CD14-positive monocyte (primary cell): Measurements from ENCODE around the gene DNAAF5. TPM values are rescaled to one million over a fixed set of nuclear protein-coding genes. Genes with fewer than 3 reads are reported as not detected.

Source experiments
- DNase-seq, 3 donors: peaks; one replicate each; pipeline ENCODE4 v3.0.0-alpha.2; 2011 to 2022
- H2AFZ ChIP-seq: 2 replicates; pipeline ENCODE4 v1.6.0; 2012; ENCODE audit warnings: mild to moderate bottlenecking, low read depth, low read length, inconsistent platforms; ENCODE audit not compliant: insufficient read depth, poor library complexity, severe bottlenecking
- H3K27ac ChIP-seq, 2 donors: 1 replicate in 1 of 2; 2 replicates in 1 of 2; pipeline ENCODE4 v1.5.1; 2012 to 2013; ENCODE audit warnings: low read length in 2 of 2, control low read depth in 1 of 2, inconsistent platforms in 1 of 2, low read depth in 1 of 2, mild to moderate bottlenecking in 1 of 2
- H3K27me3 ChIP-seq, 2 donors: one replicate each; pipeline versions ENCODE4 v1.6.0 to v1.6.1; 2011 to 2013; ENCODE audit warnings: low read length in 2 of 2; ENCODE audit not compliant: control insufficient read depth in 2 of 2, insufficient read depth in 2 of 2
- H3K36me3 ChIP-seq, 2 donors: replicated peaks in 1 of 2; 1 replicate in 1 of 2; 2 replicates in 1 of 2; pipeline versions ENCODE4 v1.5.1 to v1.6.1; 2012 to 2013; ENCODE audit warnings: low read length in 2 of 2, control low read depth in 1 of 2, inconsistent platforms in 1 of 2, mild to moderate bottlenecking in 1 of 2; ENCODE audit not compliant: insufficient read depth in 2 of 2, control insufficient read depth in 1 of 2
- H3K4me1 ChIP-seq, 2 donors: 1 replicate in 1 of 2; 2 replicates in 1 of 2; pipeline versions ENCODE4 v1.5.1 to v1.6.1; 2012 to 2013; ENCODE audit warnings: low read length in 2 of 2, control low read depth in 1 of 2, inconsistent platforms in 1 of 2, mild to moderate bottlenecking in 1 of 2, moderate library complexity in 1 of 2; ENCODE audit not compliant: insufficient read depth in 2 of 2, control insufficient read depth in 1 of 2
- H3K4me2 ChIP-seq: replicated peaks from 2 replicates; pipeline ENCODE3; 2012; ENCODE audit warnings: low read length, moderate library complexity, mild to moderate bottlenecking; ENCODE audit not compliant: poor library complexity, severe bottlenecking; ENCODE audit errors: extremely low read depth
- H3K4me3 ChIP-seq, 3 experiments: fragments of 200-600 bp in 1 of 3; sonication (generic) in 1 of 3; replicated peaks in 1 of 3; 1 replicate in 2 of 3; 2 replicates in 1 of 3; pipeline ENCODE4 v1.5.1; 2011 to 2013; ENCODE audit warnings: low read length in 3 of 3, mild to moderate bottlenecking in 3 of 3, control low read depth in 2 of 3, low read depth in 2 of 3, inconsistent platforms in 1 of 3, moderate library complexity in 1 of 3
- H3K79me2 ChIP-seq: 2 replicates; pipeline ENCODE4 v1.6.0; 2012; ENCODE audit warnings: mild to moderate bottlenecking, control low read depth, inconsistent platforms, low read length, moderate library complexity; ENCODE audit not compliant: insufficient read depth
- H3K9ac ChIP-seq: 2 replicates; pipeline ENCODE4 v1.6.0; 2017; ENCODE audit warnings: low read length, mild to moderate bottlenecking; ENCODE audit not compliant: insufficient read depth, poor library complexity, severe bottlenecking
- H3K9me3 ChIP-seq, 2 donors: replicated peaks in 1 of 2; 1 replicate in 1 of 2; 2 replicates in 1 of 2; pipeline versions ENCODE4 v1.5.1 to v1.6.1; 2012 to 2013; ENCODE audit warnings: low read length in 2 of 2, control low read depth in 1 of 2; ENCODE audit not compliant: control insufficient read depth in 1 of 2, insufficient read depth in 1 of 2
- H4K20me1 ChIP-seq: 2 replicates; pipeline ENCODE4 v1.6.0; 2012; ENCODE audit warnings: mild to moderate bottlenecking, low read length, control low read depth, moderate library complexity; ENCODE audit not compliant: insufficient read depth
- H3K27ac Mint-ChIP-seq, 7 donors: one replicate each; pipeline ENCODE4 v1.8.0; 2020; ENCODE audit warnings: mild to moderate bottlenecking in 7 of 7, mixed read lengths in 7 of 7, moderate library complexity in 6 of 7, inconsistent platforms in 2 of 7
- H3K27me3 Mint-ChIP-seq, 3 donors: one replicate each; pipeline ENCODE4 v1.8.0; 2021 to 2022; ENCODE audit warnings: low read depth in 3 of 3, mild to moderate bottlenecking in 3 of 3, mixed read lengths in 3 of 3, moderate library complexity in 3 of 3, inconsistent platforms in 1 of 3
- H3K36me3 Mint-ChIP-seq, 2 donors: one replicate each; pipeline ENCODE4 v1.8.0; 2020; ENCODE audit warnings: mixed read lengths in 2 of 2, inconsistent platforms in 1 of 2, mild to moderate bottlenecking in 1 of 2
- H3K4me1 Mint-ChIP-seq: one replicate; pipeline ENCODE4 v1.8.0; 2020; ENCODE audit warnings: mild to moderate bottlenecking, mixed read lengths
- H3K4me3 Mint-ChIP-seq, 2 donors: one replicate each; pipeline ENCODE4 v1.8.0; 2020; ENCODE audit warnings: mild to moderate bottlenecking in 2 of 2, mixed read lengths in 2 of 2, moderate library complexity in 1 of 2
- H3K9me3 Mint-ChIP-seq, 7 donors: one replicate each; pipeline ENCODE4 v1.8.0; 2020 to 2022; ENCODE audit warnings: mixed read lengths in 7 of 7, mild to moderate bottlenecking in 6 of 7, moderate library complexity in 6 of 7, inconsistent platforms in 2 of 7
- WGBS: methylation state at CpG from one replicate; pipeline ENCODE4 v1.1.5; 2013; ENCODE audit warnings: missing lambda C conversion rate; ENCODE audit not compliant: insufficient coverage; 5-methylcytosine and 5-hydroxymethylcytosine counted together
- intact Hi-C, 2 donors: fragments of 100-400 bp; cut with micrococcal nuclease; formaldehyde crosslinking; loops; one replicate each; pipeline versions ENCODE4 v1.15.0 to v1.15.1; 2023
- polyA plus RNA-seq, 3 donors: library from polyadenylated mRNA; depleted of rRNA in 1 of 3; unstranded in 2 of 3; stranded (reverse) in 1 of 3; fragments of 300-500 nt in 2 of 3; fragments of >200 nt in 1 of 3; fragmentation: Illumina TruSeq in 2 of 3; gene quantifications; 1 replicate in 2 of 3; 2 replicates in 1 of 3; pipeline ENCODE4 v1.2.3, GENCODE V29; 2012 to 2021
- TF ChIP-seq, protein P1 (sequence below): fragments of 200-600 bp; IDR thresholded peaks from one replicate; pipeline ENCODE4 v1.8.0; 2022; ENCODE audit warnings: antibody characterized with exemption, mild to moderate bottlenecking

Gene DNAAF5
- polyA plus RNA-seq, 3 donors = 1.2 to 9.6 (median 2.0) TPM

- WGBS = 100% methylated on average over 1 of the region's 5 CpGs
- no peaks in the 10 kb centered on the region for H3K9me3 ChIP-seq
- H3K4me3 ChIP-seq = no peak overlapping the region
- peaks cover 0 to 1% (median 0%) of the 10 kb centered on the region in 7 donors for H3K9me3 Mint-ChIP-seq
- peaks cover 23 to 55% of the 10 kb centered on the region in 2 donors for H3K36me3 ChIP-seq
- peaks cover 0 to 2% (median 0%) of the 10 kb centered on the region in 3 donors for H3K27me3 Mint-ChIP-seq
- no peaks in the 10 kb centered on the region for H3K27me3 ChIP-seq
- TF ChIP-seq, protein P1, sequence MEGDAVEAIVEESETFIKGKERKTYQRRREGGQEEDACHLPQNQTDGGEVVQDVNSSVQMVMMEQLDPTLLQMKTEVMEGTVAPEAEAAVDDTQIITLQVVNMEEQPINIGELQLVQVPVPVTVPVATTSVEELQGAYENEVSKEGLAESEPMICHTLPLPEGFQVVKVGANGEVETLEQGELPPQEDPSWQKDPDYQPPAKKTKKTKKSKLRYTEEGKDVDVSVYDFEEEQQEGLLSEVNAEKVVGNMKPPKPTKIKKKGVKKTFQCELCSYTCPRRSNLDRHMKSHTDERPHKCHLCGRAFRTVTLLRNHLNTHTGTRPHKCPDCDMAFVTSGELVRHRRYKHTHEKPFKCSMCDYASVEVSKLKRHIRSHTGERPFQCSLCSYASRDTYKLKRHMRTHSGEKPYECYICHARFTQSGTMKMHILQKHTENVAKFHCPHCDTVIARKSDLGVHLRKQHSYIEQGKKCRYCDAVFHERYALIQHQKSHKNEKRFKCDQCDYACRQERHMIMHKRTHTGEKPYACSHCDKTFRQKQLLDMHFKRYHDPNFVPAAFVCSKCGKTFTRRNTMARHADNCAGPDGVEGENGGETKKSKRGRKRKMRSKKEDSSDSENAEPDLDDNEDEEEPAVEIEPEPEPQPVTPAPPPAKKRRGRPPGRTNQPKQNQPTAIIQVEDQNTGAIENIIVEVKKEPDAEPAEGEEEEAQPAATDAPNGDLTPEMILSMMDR = no peak
- DNase-seq = no peak
- no peak overlapping the region for H3K4me2 ChIP-seq
- no peaks in the 10 kb centered on the region for H4K20me1 ChIP-seq
- no peaks in the 10 kb centered on the region for H3K4me1 ChIP-seq
- no peak overlapping the region for H3K9ac ChIP-seq
- no peak overlapping the region for H3K27ac ChIP-seq
- no peaks in the 10 kb centered on the region for H3K79me2 ChIP-seq
- no peaks in the 10 kb centered on the region for H3K4me1 Mint-ChIP-seq
- H3K36me3 Mint-ChIP-seq = peaks cover 45 to 78% of the 10 kb centered on the region in 2 donors
- no peak overlapping the region for H2AFZ ChIP-seq
- intact Hi-C loops = no loop called here
- H3K4me3 Mint-ChIP-seq = no peak overlapping the region
- peak overlapping the region in 1 of 7 donors; percentile 6 for H3K27ac Mint-ChIP-seq
Measured at GRCh38 chr7:762885-763284, 36.4 kb downstream of the DNAAF5 start.

- H3K27me3 ChIP-seq = no peaks in the 10 kb centered on the region
- H2AFZ ChIP-seq = no peak overlapping the region
- no peaks in the 10 kb centered on the region for H4K20me1 ChIP-seq
- H3K79me2 ChIP-seq = no peaks in the 10 kb centered on the region
- H3K9me3 Mint-ChIP-seq = peaks cover 0 to 6% (median 0%) of the 10 kb centered on the region in 7 donors
- peaks cover 23 to 49% of the 10 kb centered on the region in 2 donors for H3K36me3 ChIP-seq
- H3K27ac Mint-ChIP-seq = no peak overlapping the region
- no peak overlapping the region for H3K4me3 ChIP-seq
- H3K4me2 ChIP-seq = no peak overlapping the region
- H3K4me1 Mint-ChIP-seq = no peaks in the 10 kb centered on the region
- H3K9ac ChIP-seq = no peak overlapping the region
- H3K27me3 Mint-ChIP-seq = peaks cover 0 to 2% (median 0%) of the 10 kb centered on the region in 3 donors
- no peak overlapping the region for H3K27ac ChIP-seq
- intact Hi-C loops = no loop called here
- no peak overlapping the region for H3K4me3 Mint-ChIP-seq
- no peaks in the 10 kb centered on the region for H3K4me1 ChIP-seq
- no peaks in the 10 kb centered on the region for H3K9me3 ChIP-seq
- no peak for DNase-seq
- TF ChIP-seq, protein P1 = no peak
- H3K36me3 Mint-ChIP-seq = peaks cover 46 to 78% of the 10 kb centered on the region in 2 donors
- 97% methylated on average over 18 of the region's 19 CpGs for WGBS
Measured at GRCh38 chr7:763762-764161, 37.3 kb downstream of the DNAAF5 start.
